Neural cell (in vitro differentiated cells): ENCODE measurements around the gene BAHD1.

Experiments used
- EP300 ChIP-seq: fragments of 450-650 bp; conservative IDR thresholded peaks from 2 replicates; pipeline ENCODE4 v1.6.1; 2014; ENCODE audit warnings: antibody characterized with exemption, mild to moderate bottlenecking, moderate library complexity; ENCODE audit not compliant: poor library complexity, severe bottlenecking
- EZH2 ChIP-seq: fragments of 200-600, 300-800 bp; shearing (Covaris generic), sonication (generic); IDR thresholded peaks from 2 replicates; pipeline ENCODE4 v1.6.1; 2014; ENCODE audit warnings: antibody characterized with exemption, low read length, borderline replicate concordance, mild to moderate bottlenecking; ENCODE audit not compliant: insufficient read depth, poor library complexity, severe bottlenecking
- MXI1 ChIP-seq: fragments of 450-650 bp; conservative IDR thresholded peaks from 2 replicates; pipeline ENCODE4 v1.6.1; 2014; ENCODE audit warnings: antibody characterized with exemption, mild to moderate bottlenecking; ENCODE audit not compliant: poor library complexity, severe bottlenecking
- POLR2AphosphoS5 ChIP-seq: IDR thresholded peaks from 2 replicates; pipeline ENCODE4 v1.6.1; 2012
- RAD21 ChIP-seq: fragments of 450-650 bp; conservative IDR thresholded peaks from 2 replicates; pipeline ENCODE4 v1.6.1; 2014; ENCODE audit warnings: antibody characterized with exemption, mild to moderate bottlenecking, moderate library complexity
- SMC3 ChIP-seq: fragments of 450-650 bp; conservative IDR thresholded peaks from 2 replicates; pipeline ENCODE4 v1.6.1; 2014; ENCODE audit warnings: antibody characterized with exemption, mild to moderate bottlenecking, moderate library complexity; ENCODE audit not compliant: poor library complexity
- TAF1 ChIP-seq: IDR thresholded peaks from 2 replicates; pipeline ENCODE4 v1.6.1; 2012; ENCODE audit warnings: low read depth
- TF ChIP-seq, protein P1 (sequence below): fragments of 450-650 bp; IDR thresholded peaks from 2 replicates; pipeline ENCODE4 v1.5.1; 2014; ENCODE audit warnings: antibody characterized with exemption, mild to moderate bottlenecking, moderate library complexity; ENCODE audit not compliant: poor library complexity, severe bottlenecking
- TF ChIP-seq, protein P2 (sequence below): IDR thresholded peaks from 2 replicates; pipeline ENCODE4 v1.6.1; 2012; ENCODE audit warnings: borderline replicate concordance

DNA sequence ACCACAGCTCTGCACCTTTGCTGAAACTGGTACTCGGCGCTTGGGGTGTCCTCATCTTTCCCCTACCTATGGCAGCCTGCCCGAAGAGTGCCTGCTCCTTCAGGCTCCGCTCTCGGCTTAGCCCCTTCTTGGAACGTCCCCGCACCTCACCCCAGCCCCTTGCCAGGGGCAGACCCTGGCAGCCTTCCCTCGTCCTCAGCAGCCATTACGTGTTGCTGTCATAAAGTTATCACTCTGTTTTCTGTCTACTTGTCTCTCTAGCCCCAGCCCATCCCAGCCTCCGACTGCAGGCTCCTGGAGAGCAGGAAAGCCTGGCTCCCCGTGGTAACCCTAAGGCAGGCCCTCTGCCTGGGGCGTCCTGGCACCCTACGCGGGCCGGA lies 5.1 kb upstream of the BAHD1 start:
- TF ChIP-seq, protein P1, sequence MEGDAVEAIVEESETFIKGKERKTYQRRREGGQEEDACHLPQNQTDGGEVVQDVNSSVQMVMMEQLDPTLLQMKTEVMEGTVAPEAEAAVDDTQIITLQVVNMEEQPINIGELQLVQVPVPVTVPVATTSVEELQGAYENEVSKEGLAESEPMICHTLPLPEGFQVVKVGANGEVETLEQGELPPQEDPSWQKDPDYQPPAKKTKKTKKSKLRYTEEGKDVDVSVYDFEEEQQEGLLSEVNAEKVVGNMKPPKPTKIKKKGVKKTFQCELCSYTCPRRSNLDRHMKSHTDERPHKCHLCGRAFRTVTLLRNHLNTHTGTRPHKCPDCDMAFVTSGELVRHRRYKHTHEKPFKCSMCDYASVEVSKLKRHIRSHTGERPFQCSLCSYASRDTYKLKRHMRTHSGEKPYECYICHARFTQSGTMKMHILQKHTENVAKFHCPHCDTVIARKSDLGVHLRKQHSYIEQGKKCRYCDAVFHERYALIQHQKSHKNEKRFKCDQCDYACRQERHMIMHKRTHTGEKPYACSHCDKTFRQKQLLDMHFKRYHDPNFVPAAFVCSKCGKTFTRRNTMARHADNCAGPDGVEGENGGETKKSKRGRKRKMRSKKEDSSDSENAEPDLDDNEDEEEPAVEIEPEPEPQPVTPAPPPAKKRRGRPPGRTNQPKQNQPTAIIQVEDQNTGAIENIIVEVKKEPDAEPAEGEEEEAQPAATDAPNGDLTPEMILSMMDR: no peak
- no peak for TF ChIP-seq MXI1
- TF ChIP-seq SMC3: no peak
- no peak for TF ChIP-seq RAD21
- TF ChIP-seq POLR2AphosphoS5: no peak
- TF ChIP-seq EP300: no peak
- TF ChIP-seq EZH2: no peak
- no peak for TF ChIP-seq TAF1
- TF ChIP-seq, protein P2, sequence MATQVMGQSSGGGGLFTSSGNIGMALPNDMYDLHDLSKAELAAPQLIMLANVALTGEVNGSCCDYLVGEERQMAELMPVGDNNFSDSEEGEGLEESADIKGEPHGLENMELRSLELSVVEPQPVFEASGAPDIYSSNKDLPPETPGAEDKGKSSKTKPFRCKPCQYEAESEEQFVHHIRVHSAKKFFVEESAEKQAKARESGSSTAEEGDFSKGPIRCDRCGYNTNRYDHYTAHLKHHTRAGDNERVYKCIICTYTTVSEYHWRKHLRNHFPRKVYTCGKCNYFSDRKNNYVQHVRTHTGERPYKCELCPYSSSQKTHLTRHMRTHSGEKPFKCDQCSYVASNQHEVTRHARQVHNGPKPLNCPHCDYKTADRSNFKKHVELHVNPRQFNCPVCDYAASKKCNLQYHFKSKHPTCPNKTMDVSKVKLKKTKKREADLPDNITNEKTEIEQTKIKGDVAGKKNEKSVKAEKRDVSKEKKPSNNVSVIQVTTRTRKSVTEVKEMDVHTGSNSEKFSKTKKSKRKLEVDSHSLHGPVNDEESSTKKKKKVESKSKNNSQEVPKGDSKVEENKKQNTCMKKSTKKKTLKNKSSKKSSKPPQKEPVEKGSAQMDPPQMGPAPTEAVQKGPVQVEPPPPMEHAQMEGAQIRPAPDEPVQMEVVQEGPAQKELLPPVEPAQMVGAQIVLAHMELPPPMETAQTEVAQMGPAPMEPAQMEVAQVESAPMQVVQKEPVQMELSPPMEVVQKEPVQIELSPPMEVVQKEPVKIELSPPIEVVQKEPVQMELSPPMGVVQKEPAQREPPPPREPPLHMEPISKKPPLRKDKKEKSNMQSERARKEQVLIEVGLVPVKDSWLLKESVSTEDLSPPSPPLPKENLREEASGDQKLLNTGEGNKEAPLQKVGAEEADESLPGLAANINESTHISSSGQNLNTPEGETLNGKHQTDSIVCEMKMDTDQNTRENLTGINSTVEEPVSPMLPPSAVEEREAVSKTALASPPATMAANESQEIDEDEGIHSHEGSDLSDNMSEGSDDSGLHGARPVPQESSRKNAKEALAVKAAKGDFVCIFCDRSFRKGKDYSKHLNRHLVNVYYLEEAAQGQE: no peak
